PC-9 (cell line): Measurements from ENCODE around the gene FBXL17. TPM values are rescaled to one million over a fixed set of nuclear protein-coding genes. Genes with fewer than 3 reads are reported as not detected.

Experiments used
- BruUV-seq: library from RNA; stranded (reverse); fragments of 400-500 nt; replicated peaks from 2 replicates; lab custom pipeline; 2021; lab: Mats Ljungman, UMichigan
- CTCF ChIA-PET: fragments of 300-600 bp; sonication (Branson Sonifier 250); formaldehyde crosslinking; loops from one replicate; lab custom pipeline; 2022; ENCODE audit warnings: antibody characterized with exemption; lab: Charles Lee
- POLR2A ChIA-PET: fragments of 300-600 bp; sonication (Branson Sonifier 250); formaldehyde crosslinking; loops from one replicate; lab custom pipeline; 2022; ENCODE audit warnings: antibody characterized with exemption; ENCODE audit not compliant: unreplicated experiment; lab: Charles Lee
- DNase-seq, 2 experiments: peaks; one replicate each; pipeline versions ENCODE4 v3.0.0 to v3.0.0-alpha.2; 2015 to 2022; ENCODE audit warnings: mixed read lengths in 1 of 2
- H2AFZ ChIP-seq: fragments of 200-600 bp; sonication (generic); 2 replicates; pipeline ENCODE4 v1.8.1; 2017; ENCODE audit warnings: antibody characterized with exemption
- H3F3A ChIP-seq: fragments of 200-600 bp; sonication (generic); 2 replicates; pipeline ENCODE4 v1.8.1; 2017; ENCODE audit warnings: antibody characterized with exemption, mild to moderate bottlenecking, low read depth; ENCODE audit not compliant: insufficient read depth
- H3K27ac ChIP-seq: fragments of 200-600 bp; sonication (generic); 2 replicates; pipeline ENCODE4 v1.6.1; 2016; ENCODE audit warnings: mixed run types
- H3K27me3 ChIP-seq: fragments of 200-600 bp; sonication (generic); 2 replicates; pipeline ENCODE4 v1.6.1; 2016; ENCODE audit warnings: low read depth, mixed run types; ENCODE audit not compliant: insufficient read depth
- H3K36me3 ChIP-seq: fragments of 200-600 bp; sonication (generic); 2 replicates; pipeline ENCODE4 v1.6.1; 2016; ENCODE audit warnings: low read depth, mixed run types
- H3K4me1 ChIP-seq: fragments of 200-600 bp; sonication (generic); replicated peaks from 2 replicates; pipeline ENCODE4 v1.6.1; 2016; ENCODE audit warnings: mixed run types; ENCODE audit not compliant: insufficient read depth
- H3K4me2 ChIP-seq: fragments of 200-600 bp; sonication (generic); 2 replicates; pipeline ENCODE4 v1.6.1; 2017; ENCODE audit warnings: mixed run types
- H3K4me3 ChIP-seq: fragments of 200-600 bp; sonication (generic); 2 replicates; pipeline ENCODE4 v1.6.1; 2016; ENCODE audit warnings: mixed run types
- H3K79me2 ChIP-seq: fragments of 200-600 bp; sonication (generic); 2 replicates; pipeline ENCODE4 v1.6.1; 2017; ENCODE audit warnings: low read depth, mixed run types
- H3K9me2 ChIP-seq: fragments of 200-600 bp; sonication (generic); 2 replicates; pipeline ENCODE4 v1.8.1; 2017; ENCODE audit warnings: mild to moderate bottlenecking; ENCODE audit not compliant: insufficient read depth
- H3K9me3 ChIP-seq: fragments of 200-600 bp; sonication (generic); 2 replicates; pipeline ENCODE4 v1.8.1; 2016; ENCODE audit warnings: low read depth; ENCODE audit not compliant: insufficient read depth
- H4K20me1 ChIP-seq: fragments of 200-600 bp; sonication (generic); 2 replicates; pipeline ENCODE4 v1.8.1; 2017; ENCODE audit not compliant: insufficient read depth
- EZH2 ChIP-seq: fragments of 200-600 bp; sonication (generic); IDR thresholded peaks from 2 replicates; pipeline ENCODE4 v1.8.0; 2017; ENCODE audit warnings: antibody characterized with exemption, low read depth
- intact Hi-C: fragments of 100-400 bp; cut with micrococcal nuclease; formaldehyde crosslinking; loops from one replicate; pipeline ENCODE4 v1.10.0; 2022; ENCODE audit not compliant: unreplicated experiment
- total RNA-seq: library from RNA; stranded (reverse); gene quantifications from 2 replicates; pipeline ENCODE4 v1.2.3, GENCODE V29; 2021
- TF ChIP-seq, protein P1 (sequence below): fragments of 200-600 bp; sonication (generic); conservative IDR thresholded peaks from 2 replicates; pipeline ENCODE4 v1.6.1; 2017; ENCODE audit warnings: mixed run types, antibody characterized with exemption, mild to moderate bottlenecking, moderate library complexity

FBXL17 gene
- total RNA-seq, 1 experiment from 2014 or later, result 19.5 TPM

DNA sequence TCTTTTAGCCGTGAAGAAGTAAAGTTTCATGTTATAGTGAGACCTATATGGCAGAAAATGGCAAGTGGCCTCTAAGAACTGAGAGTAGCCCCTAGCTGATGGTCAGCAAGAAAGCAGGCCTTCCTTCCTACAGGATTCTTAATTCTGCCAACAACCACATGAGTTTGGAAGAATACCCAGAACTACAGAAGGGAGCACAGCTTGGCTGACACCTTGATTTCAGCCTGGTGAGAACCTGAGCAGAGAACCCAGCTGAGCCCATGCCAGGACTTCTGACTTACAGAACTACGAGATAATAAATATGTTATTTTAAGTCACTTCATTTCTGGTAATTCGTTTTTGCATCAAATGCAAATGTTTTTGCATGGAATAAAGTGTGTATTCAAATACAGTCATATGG is 5.9 kb upstream of the FBXL17 start:
- Histone ChIP-seq H3K36me3 (no peaks in the 10 kb centered on the region), H3K9me2 (no peaks in the 10 kb centered on the region)

DNA sequence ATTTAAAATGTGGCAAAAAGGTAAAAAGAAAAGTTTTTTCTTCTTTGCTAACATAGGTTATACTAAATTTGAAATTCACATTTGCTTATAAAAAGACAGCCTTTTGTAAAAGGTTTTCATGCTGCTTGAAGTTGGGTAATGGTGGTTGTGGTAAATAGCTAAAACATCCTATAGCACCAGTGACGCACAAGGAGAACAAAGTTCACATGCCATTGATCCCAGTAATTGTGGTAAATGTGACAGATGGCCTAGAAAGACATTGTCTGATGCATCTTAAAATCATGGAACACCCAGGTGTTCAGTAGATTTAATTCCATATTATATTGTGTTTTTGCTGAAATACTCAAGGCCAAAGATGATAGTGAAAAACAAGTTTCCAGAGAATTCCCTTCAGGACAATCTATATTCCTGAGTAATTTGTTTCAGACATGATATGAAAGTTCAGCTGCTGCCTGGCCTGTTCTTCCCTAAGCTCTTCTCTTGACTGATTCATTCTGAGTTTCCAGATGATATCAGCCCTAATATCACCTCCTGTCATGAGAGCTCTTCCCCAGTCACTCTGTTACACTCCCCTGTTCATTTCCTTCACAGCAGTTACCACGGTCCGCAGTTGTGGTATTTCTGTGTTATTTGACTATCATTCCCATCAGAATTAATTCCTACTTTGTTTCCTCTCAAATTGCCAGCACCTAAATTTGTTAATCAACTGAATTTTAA is 4.6 kb upstream of the FBXL17 start:
- Histone ChIP-seq H3K4me3 (no peak overlapping the region), H3K4me1 (peaks cover 28% of the 10 kb centered on the region), H3K9me2 (no peaks in the 10 kb centered on the region), H3K4me2 (peak overlapping the region; percentile 34), H3K79me2 (no peaks in the 10 kb centered on the region), H4K20me1 (no peaks in the 10 kb centered on the region), H3K36me3 (no peaks in the 10 kb centered on the region), H3F3A (peaks cover 12% of the 10 kb centered on the region; the same call in 1 of the 2 replicates), H3K27ac (peak overlapping the region; percentile 61), H2AFZ (no peak overlapping the region), H3K9me3 (no peaks in the 10 kb centered on the region), H3K27me3 (no peaks in the 10 kb centered on the region)
- intact Hi-C loops, result no loop called here
- no peak for TF ChIP-seq EZH2
- TF ChIP-seq, protein P1, sequence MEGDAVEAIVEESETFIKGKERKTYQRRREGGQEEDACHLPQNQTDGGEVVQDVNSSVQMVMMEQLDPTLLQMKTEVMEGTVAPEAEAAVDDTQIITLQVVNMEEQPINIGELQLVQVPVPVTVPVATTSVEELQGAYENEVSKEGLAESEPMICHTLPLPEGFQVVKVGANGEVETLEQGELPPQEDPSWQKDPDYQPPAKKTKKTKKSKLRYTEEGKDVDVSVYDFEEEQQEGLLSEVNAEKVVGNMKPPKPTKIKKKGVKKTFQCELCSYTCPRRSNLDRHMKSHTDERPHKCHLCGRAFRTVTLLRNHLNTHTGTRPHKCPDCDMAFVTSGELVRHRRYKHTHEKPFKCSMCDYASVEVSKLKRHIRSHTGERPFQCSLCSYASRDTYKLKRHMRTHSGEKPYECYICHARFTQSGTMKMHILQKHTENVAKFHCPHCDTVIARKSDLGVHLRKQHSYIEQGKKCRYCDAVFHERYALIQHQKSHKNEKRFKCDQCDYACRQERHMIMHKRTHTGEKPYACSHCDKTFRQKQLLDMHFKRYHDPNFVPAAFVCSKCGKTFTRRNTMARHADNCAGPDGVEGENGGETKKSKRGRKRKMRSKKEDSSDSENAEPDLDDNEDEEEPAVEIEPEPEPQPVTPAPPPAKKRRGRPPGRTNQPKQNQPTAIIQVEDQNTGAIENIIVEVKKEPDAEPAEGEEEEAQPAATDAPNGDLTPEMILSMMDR, result no peak
- POLR2A ChIA-PET, result no interaction called here
- no TSS peak for BruUV-seq
- CTCF ChIA-PET, result no interaction called here
- peak in 1 of 2 experiments; percentile 73 for DNase-seq

More for the DNA sequence above, 5.9 kb upstream of the FBXL17 start:
- no peaks in the 10 kb centered on the region for H3K79me2 ChIP-seq
- H4K20me1 ChIP-seq, result no peaks in the 10 kb centered on the region
- H3K27me3 ChIP-seq, result no peaks in the 10 kb centered on the region
- POLR2A ChIA-PET, result no interaction called here
- DNase-seq, result no peak
- H3K4me1 ChIP-seq, result peaks cover 25% of the 10 kb centered on the region
- H3K4me3 ChIP-seq, result no peak overlapping the region
- H3K27ac ChIP-seq, result no peak overlapping the region
- BruUV-seq, result no TSS peak
- H3F3A ChIP-seq, result peaks cover 10% of the 10 kb centered on the region; the same call in 1 of the 2 replicates
- TF ChIP-seq, protein P1, result no peak
- no peak for TF ChIP-seq EZH2
- no peaks in the 10 kb centered on the region for H3K9me3 ChIP-seq
- no peak overlapping the region for H3K4me2 ChIP-seq
- H2AFZ ChIP-seq, result no peak overlapping the region
- intact Hi-C loops, result no loop called here
- CTCF ChIA-PET, result no interaction called here

DNA sequence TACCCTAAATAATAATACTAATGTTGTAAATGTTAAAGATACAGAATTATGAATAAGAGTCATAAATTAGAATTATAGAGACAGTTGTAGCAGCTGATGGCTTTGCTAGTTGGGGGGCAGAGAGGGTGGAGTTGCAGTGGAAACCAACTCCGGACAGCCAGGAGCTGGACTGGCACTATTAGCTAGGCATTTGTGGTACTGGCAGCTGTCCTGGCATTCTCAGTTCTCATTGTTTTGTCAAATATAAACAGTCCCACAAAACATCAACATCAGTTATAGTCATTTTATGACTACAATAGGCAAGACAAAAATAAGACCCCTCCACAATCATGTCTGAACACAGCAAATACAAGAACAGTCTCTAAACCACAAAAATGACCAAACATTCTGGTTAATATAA is 2.8 kb upstream of the FBXL17 start:
- H3K4me2 ChIP-seq, result no peak overlapping the region
- no peak for DNase-seq
- H3K79me2 ChIP-seq, result peaks cover 9% of the 10 kb centered on the region
- intact Hi-C loops, result no loop called here
- ChIA-PET CTCF (no interaction called here), POLR2A (no interaction called here)
- H3K27me3 ChIP-seq, result no peaks in the 10 kb centered on the region
- H3K4me1 ChIP-seq, result peaks cover 31% of the 10 kb centered on the region
- no peak overlapping the region for H3K4me3 ChIP-seq
- H3F3A ChIP-seq, result peaks cover 12% of the 10 kb centered on the region; the same call in 1 of the 2 replicates
- no peak overlapping the region for H2AFZ ChIP-seq
- no peaks in the 10 kb centered on the region; the same call in 1 of the 2 replicates for H4K20me1 ChIP-seq
- H3K27ac ChIP-seq, result no peak overlapping the region
- H3K9me3 ChIP-seq, result no peaks in the 10 kb centered on the region
- TF ChIP-seq, protein P1, result no peak
- TF ChIP-seq EZH2, result no peak
- no peaks in the 10 kb centered on the region for H3K36me3 ChIP-seq
- no TSS peak for BruUV-seq
- no peaks in the 10 kb centered on the region for H3K9me2 ChIP-seq
